Activated CD4-positive, alpha-beta T cell treated with anti-CD3 and anti-CD28 coated beads for 24 hours (primary cell): Measurements from ENCODE around the gene AADAC.
"Not testable (repeated sequence)": the region's sequence is repeated elsewhere in the genome, so short reads cannot be mapped to it uniquely, and the experiment has no call there.

ENCODE experiments used
- DNase-seq, 2 donors: peaks; one replicate each; pipeline ENCODE4 v3.0.0-alpha.2; 2020; ENCODE audit warnings: low read depth in 2 of 2

Gene AADAC

GRCh38 chr3:151856641-151857040 is 42.7 kb downstream of the AADAC start:
- no peak for DNase-seq

- DNase-seq, result no peak
These were observed 45.3 kb downstream of the AADAC start for GRCh38 chr3:151859233-151859673.

- DNase-seq, result no peak
These were observed 46.0 kb downstream of the AADAC start for GRCh38 chr3:151859905-151860304.

- DNase-seq, result no peak
These were observed 49.7 kb downstream of the AADAC start for GRCh38 chr3:151863611-151864010.

- DNase-seq, result no peak
These were observed 50.6 kb downstream of the AADAC start for GRCh38 chr3:151864423-151865101.

GRCh38 chr3:151866711-151867410 is 52.9 kb downstream of the AADAC start:
- no peak for DNase-seq

- DNase-seq, result no peak
These were observed 53.8 kb downstream of the AADAC start for GRCh38 chr3:151867666-151868065.

- DNase-seq, result no peak
These were observed 55.3 kb downstream of the AADAC start for GRCh38 chr3:151869181-151869580.

GRCh38 chr3:151871639-151872468 is 57.9 kb downstream of the AADAC start:
- no peak for DNase-seq

GRCh38 chr3:151873398-151873797 is 59.5 kb downstream of the AADAC start, which contains the start of gene SUCNR1:
Gene SUCNR1, plus strand, starts transcription at chr3:151873643. Its CDS starts 6,250 bp downstream, at chr3:151879893.
- DNase-seq, result no peak

- DNase-seq, result not testable (repeated sequence)
These were observed 60.2 kb downstream of the AADAC start for GRCh38 chr3:151874079-151874478.

GRCh38 chr3:151875759-151876158 is 61.8 kb downstream of the AADAC start:
- DNase-seq, result no peak

- no peak for DNase-seq
These were observed 63.4 kb downstream of the AADAC start for GRCh38 chr3:151877269-151877668.
